HepG2 (cell line): Measurements from ENCODE around the gene UBE3B. TPM values are rescaled to one million over a fixed set of nuclear protein-coding genes. Genes with fewer than 3 reads are reported as not detected.

ENCODE experiments used
- BATF2 ChIP-seq: sonication (generic); formaldehyde crosslinking; IDR thresholded peaks from 2 replicates; pipeline ENCODE4 v1.8.0; 2022; ENCODE audit warnings: mild to moderate bottlenecking, missing genetic modification reagents, moderate library complexity
- GMEB2 ChIP-seq: IDR thresholded peaks from 2 replicates; pipeline ENCODE4 v1.6.1; 2016; ENCODE audit warnings: missing biosample characterization, missing genetic modification reagents, low read depth
- NPAS2 ChIP-seq: sonication (generic); formaldehyde crosslinking; IDR thresholded peaks from 2 replicates; pipeline ENCODE4 v1.8.0; 2022; ENCODE audit warnings: mild to moderate bottlenecking, missing genetic modification reagents, borderline replicate concordance
- RAD51 ChIP-seq: fragments of 450-650 bp; IDR thresholded peaks from 2 replicates; pipeline ENCODE4 v1.6.1; 2016; ENCODE audit warnings: borderline replicate concordance
- SAP130 ChIP-seq: IDR thresholded peaks from 2 replicates; pipeline ENCODE4 v1.6.1; 2016; ENCODE audit warnings: low read depth
- SETDB1 ChIP-seq: sonication (generic); formaldehyde crosslinking; IDR thresholded peaks from 2 replicates; pipeline ENCODE4 v1.5.1; 2020; ENCODE audit warnings: missing genetic modification reagents, mild to moderate bottlenecking, borderline replicate concordance
- TFE3 ChIP-seq: IDR thresholded peaks from 2 replicates; pipeline ENCODE4 v1.6.1; 2016
- TMF1 ChIP-seq: sonication (generic); formaldehyde crosslinking; IDR thresholded peaks from 2 replicates; pipeline ENCODE4 v1.8.1; 2022; ENCODE audit warnings: low read depth, missing genetic modification reagents
- ZBTB26 ChIP-seq: IDR thresholded peaks from 2 replicates; pipeline ENCODE4 v1.6.1; 2016; ENCODE audit warnings: missing compliant biosample characterization, missing genetic modification reagents, borderline replicate concordance
- ZFP37 ChIP-seq: sonication (generic); formaldehyde crosslinking; IDR thresholded peaks from 2 replicates; pipeline ENCODE4 v1.4.0; 2020; ENCODE audit warnings: missing genetic modification reagents, borderline replicate concordance
- ZNF251 ChIP-seq: sonication (generic); formaldehyde crosslinking; IDR thresholded peaks from 2 replicates; pipeline ENCODE4 v1.9.0; 2021; ENCODE audit warnings: mild to moderate bottlenecking, missing genetic modification reagents
- ZNF709 ChIP-seq: sonication (generic); formaldehyde crosslinking; IDR thresholded peaks from 2 replicates; pipeline ENCODE4 v1.5.0; 2020; ENCODE audit warnings: mild to moderate bottlenecking, missing genetic modification reagents
- ZZZ3 ChIP-seq: sonication (generic); formaldehyde crosslinking; IDR thresholded peaks from 2 replicates; pipeline ENCODE4 v1.4.0; 2020; ENCODE audit warnings: missing genetic modification reagents, mild to moderate bottlenecking, borderline replicate concordance
- polyA plus RNA-seq, 8 experiments: library from polyadenylated mRNA; depleted of rRNA in 3 of 8; stranded (reverse) in 7 of 8; unstranded in 1 of 8; fragments of >200 nt; fragmentation: Illumina TruSeq in 4 of 8; extraction: Trizol in 4 of 8; gene quantifications; 2 replicates each; pipeline versions ENCODE4 v1.2.1 to v1.2.3, GENCODE V29; 2011 to 2016; ENCODE audit warnings: low read depth in 4 of 8, missing spikeins in 1 of 8, mixed read lengths in 1 of 8; ENCODE audit not compliant: insufficient read depth in 1 of 8
- total RNA-seq, 5 experiments: library from RNA; depleted of rRNA; stranded (reverse); fragments of >200 nt; fragmentation: Illumina TruSeq; extraction: Trizol; gene quantifications; 2 replicates each; pipeline ENCODE4 v1.2.3, GENCODE V29; 2016; ENCODE audit warnings: low read depth in 1 of 5
- TF ChIP-seq, protein P1 (sequence below): sonication (generic); formaldehyde crosslinking; IDR thresholded peaks from 2 replicates; pipeline ENCODE4 v1.8.1; 2022; ENCODE audit warnings: mild to moderate bottlenecking, missing genetic modification reagents
- TF ChIP-seq, protein P2 (sequence below): sonication (generic); formaldehyde crosslinking; conservative IDR thresholded peaks from 2 replicates; pipeline ENCODE4 v1.4.0; 2020; ENCODE audit warnings: missing genetic modification reagents
- TF ChIP-seq, protein P3 (sequence below): sonication (generic); formaldehyde crosslinking; IDR thresholded peaks from 2 replicates; pipeline ENCODE4 v1.8.0; 2022; ENCODE audit warnings: mild to moderate bottlenecking, missing genetic modification reagents, borderline replicate concordance
- TF ChIP-seq, protein P4 (sequence below): sonication (generic); formaldehyde crosslinking; IDR thresholded peaks from 2 replicates; pipeline ENCODE4 v1.4.0; 2020; ENCODE audit warnings: mild to moderate bottlenecking, low read depth, missing genetic modification reagents

The UBE3B gene
- total and polyA plus RNA-seq, 2 of the 13 experiments (the other 11 are each of a cell fraction or from before 2014, with no cell fraction given), result 22.7 to 25.3 TPM

DNA sequence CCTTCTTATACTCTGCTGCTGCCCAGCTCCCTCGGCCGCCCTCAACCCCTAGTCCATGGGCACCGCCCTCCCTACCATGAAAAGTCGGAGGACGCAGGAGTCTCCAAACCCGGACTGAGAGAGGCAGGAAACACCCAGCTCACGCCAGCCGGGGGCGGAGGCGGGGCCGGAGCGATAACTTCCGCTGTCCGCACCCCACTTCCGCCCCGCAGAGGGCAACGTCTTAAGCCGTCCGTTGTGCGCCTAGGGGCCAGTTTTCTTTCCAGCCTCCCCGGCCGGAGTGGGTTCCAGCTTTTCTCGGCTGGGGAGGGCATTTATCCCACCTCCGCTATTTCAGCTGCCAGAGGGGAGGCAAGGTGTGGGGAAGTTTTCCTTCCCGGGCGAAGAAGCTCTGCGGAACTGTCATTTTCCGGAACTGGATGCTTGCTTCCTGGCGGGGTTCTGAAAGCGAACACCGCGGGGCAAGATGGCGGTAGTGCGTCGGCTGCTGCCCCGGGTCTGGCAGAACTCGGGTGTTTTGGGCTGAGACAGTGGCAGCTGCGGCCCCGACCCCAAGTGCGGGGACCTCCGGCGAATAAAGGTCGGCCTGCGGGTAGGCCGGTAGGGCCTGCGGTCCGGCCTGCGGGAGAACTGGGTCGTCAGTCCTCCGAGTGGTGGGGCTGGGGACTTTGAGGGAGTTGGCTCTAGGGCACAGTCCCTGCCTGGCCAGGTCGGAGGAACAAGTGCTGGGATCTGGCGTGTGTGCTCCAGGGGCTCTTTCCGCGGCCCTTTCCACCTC, at the start of gene UBE3B, which contains the start of gene KCTD10 (continued):
- no peak for TF ChIP-seq GMEB2 (CRISPR knock-in tag)
- no peak for TF ChIP-seq SETDB1 (CRISPR knock-in tag)
- TF ChIP-seq ZNF251, result peak; percentile 77; the same call in 1 of the 2 replicates
- TF ChIP-seq, protein P1, sequence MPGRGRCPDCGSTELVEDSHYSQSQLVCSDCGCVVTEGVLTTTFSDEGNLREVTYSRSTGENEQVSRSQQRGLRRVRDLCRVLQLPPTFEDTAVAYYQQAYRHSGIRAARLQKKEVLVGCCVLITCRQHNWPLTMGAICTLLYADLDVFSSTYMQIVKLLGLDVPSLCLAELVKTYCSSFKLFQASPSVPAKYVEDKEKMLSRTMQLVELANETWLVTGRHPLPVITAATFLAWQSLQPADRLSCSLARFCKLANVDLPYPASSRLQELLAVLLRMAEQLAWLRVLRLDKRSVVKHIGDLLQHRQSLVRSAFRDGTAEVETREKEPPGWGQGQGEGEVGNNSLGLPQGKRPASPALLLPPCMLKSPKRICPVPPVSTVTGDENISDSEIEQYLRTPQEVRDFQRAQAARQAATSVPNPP (CRISPR knock-in tag), result no peak
- TF ChIP-seq, protein P2, sequence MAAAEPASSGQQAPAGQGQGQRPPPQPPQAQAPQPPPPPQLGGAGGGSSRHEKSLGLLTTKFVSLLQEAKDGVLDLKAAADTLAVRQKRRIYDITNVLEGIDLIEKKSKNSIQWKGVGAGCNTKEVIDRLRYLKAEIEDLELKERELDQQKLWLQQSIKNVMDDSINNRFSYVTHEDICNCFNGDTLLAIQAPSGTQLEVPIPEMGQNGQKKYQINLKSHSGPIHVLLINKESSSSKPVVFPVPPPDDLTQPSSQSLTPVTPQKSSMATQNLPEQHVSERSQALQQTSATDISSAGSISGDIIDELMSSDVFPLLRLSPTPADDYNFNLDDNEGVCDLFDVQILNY, result no peak; the same call in 1 of the 2 replicates
- TF ChIP-seq ZNF709 (CRISPR knock-in tag), result no peak; the same call in 1 of the 2 replicates
- TF ChIP-seq TMF1 (CRISPR knock-in tag), result no peak
- TF ChIP-seq, protein P3, sequence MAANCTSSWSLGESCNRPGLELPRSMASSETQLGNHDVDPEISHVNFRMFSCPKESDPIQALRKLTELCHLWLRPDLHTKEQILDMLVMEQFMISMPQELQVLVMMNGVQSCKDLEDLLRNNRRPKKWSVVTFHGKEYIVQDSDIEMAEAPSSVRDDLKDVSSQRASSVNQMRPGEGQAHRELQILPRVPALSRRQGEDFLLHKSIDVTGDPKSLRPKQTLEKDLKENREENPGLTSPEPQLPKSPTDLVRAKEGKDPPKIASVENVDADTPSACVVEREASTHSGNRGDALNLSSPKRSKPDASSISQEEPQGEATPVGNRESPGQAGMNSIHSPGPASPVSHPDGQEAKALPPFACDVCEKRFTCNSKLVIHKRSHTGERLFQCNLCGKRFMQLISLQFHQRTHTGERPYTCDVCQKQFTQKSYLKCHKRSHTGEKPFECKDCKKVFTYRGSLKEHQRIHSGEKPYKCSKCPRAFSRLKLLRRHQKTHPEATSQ (CRISPR knock-in tag), result 0 out of 2 replicates have a peak, but pooled peaks have one; percentile 32
- TF ChIP-seq ZBTB26 (CRISPR knock-in tag), result no peak
- peak; percentile 77; the same call in 1 of the 2 replicates for TF ChIP-seq ZZZ3 (CRISPR knock-in tag)
- TF ChIP-seq NPAS2 (CRISPR knock-in tag), result no peak
- TF ChIP-seq, protein P4, sequence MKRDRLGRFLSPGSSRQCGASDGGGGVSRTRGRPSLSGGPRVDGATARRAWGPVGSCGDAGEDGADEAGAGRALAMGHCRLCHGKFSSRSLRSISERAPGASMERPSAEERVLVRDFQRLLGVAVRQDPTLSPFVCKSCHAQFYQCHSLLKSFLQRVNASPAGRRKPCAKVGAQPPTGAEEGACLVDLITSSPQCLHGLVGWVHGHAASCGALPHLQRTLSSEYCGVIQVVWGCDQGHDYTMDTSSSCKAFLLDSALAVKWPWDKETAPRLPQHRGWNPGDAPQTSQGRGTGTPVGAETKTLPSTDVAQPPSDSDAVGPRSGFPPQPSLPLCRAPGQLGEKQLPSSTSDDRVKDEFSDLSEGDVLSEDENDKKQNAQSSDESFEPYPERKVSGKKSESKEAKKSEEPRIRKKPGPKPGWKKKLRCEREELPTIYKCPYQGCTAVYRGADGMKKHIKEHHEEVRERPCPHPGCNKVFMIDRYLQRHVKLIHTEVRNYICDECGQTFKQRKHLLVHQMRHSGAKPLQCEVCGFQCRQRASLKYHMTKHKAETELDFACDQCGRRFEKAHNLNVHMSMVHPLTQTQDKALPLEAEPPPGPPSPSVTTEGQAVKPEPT (CRISPR knock-in tag), result no peak
- peak; percentile 12 for TF ChIP-seq TFE3 (CRISPR knock-in tag)
- no peak for TF ChIP-seq ZFP37 (CRISPR knock-in tag)
- peak; percentile 77 for TF ChIP-seq SAP130
- peak; percentile 57; the same call in 1 of the 2 replicates for TF ChIP-seq BATF2 (CRISPR knock-in tag)
- TF ChIP-seq RAD51, result no peak
